Tibial artery (tissue), 4 donors: ENCODE measurements around the gene WDPCP.

Experiments used
- DNase-seq, 2 donors: peaks; one replicate each; pipeline ENCODE4 v3.0.0-alpha.2; 2019
- H3K27ac ChIP-seq, 2 donors: fragments of 200-600 bp; sonication (generic) in 1 of 2; 1 replicate in 1 of 2; 2 replicates in 1 of 2; pipeline ENCODE4 v1.5.1; 2018 to 2019; ENCODE audit warnings: mild to moderate bottlenecking in 1 of 2
- H3K27me3 ChIP-seq, 2 donors: fragments of 200-600 bp; sonication (generic) in 1 of 2; one replicate each; pipeline versions ENCODE4 v1.5.1 to v1.6.0; 2016 to 2019
- H3K36me3 ChIP-seq, 3 donors: fragments of 200-600 bp; sonication (generic) in 2 of 3; one replicate each; pipeline ENCODE4 v1.5.1; 2016 to 2019; ENCODE audit warnings: mild to moderate bottlenecking in 2 of 3
- H3K4me1 ChIP-seq, 4 donors: fragments of 200-600 bp; sonication (generic) in 2 of 4; 1 replicate in 3 of 4; 2 replicates in 1 of 4; pipeline ENCODE4 v1.5.1; 2016 to 2019
- H3K4me3 ChIP-seq, 2 donors: fragments of 200-600 bp; sonication (generic) in 1 of 2; 1 replicate in 1 of 2; 2 replicates in 1 of 2; pipeline ENCODE4 v1.5.1; 2018 to 2019; ENCODE audit warnings: mild to moderate bottlenecking in 2 of 2
- H3K9me3 ChIP-seq, 3 donors: fragments of 200-600 bp; sonication (generic) in 1 of 3; one replicate each; pipeline ENCODE4 v1.5.1; 2016 to 2019
- CTCF ChIP-seq, 2 experiments: fragments of 200-600 bp in 1 of 2; fragments of 450-650 bp in 1 of 2; IDR thresholded peaks; one replicate each; pipeline ENCODE4 v1.5.1; 2017 to 2019; ENCODE audit warnings: antibody characterized with exemption in 2 of 2, mild to moderate bottlenecking in 1 of 2, moderate library complexity in 1 of 2
- intact Hi-C: fragments of 100-400 bp; cut with DNase I; formaldehyde crosslinking; loops from one replicate; pipeline ENCODE4 v1.15.0; 2023; ENCODE audit warnings: low total_unique reads

WDPCP gene

GRCh38 chr2:63218800-63219526, 369.3 kb downstream of the WDPCP start:
- peaks cover 0 to 2% (median 0%) of the 10 kb centered on the region in 3 donors for H3K9me3 ChIP-seq
- no peaks in the 10 kb centered on the region for H3K27me3 ChIP-seq
- no peak overlapping the region for H3K4me3 ChIP-seq
- H3K36me3 ChIP-seq = no peaks in the 10 kb centered on the region
- H3K27ac ChIP-seq = no peak overlapping the region
- H3K4me1 ChIP-seq = no peaks in the 10 kb centered on the region
- no peak for TF ChIP-seq CTCF (IDR thresholded peaks at IDR 0.05)
- no peak for DNase-seq
- intact Hi-C loops = no loop called here

DNA sequence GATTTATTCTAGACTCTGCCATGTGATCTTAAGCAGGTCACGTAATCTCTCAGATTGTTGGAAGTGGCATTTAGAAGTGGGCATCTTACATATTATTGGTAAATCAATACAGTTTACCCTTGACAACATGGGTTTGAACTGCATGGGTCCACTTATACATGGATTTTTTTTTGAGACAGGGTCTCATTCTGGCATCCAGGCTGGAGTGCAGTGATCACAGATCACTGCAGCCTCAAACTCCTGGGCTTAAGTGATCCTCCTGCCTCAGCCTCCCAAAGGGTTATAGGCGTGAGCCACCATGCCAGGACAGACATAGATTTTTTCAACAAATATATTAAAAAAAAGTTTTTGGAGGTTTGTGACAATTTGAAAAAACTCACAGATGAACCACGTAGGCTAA, 393.0 kb downstream of the WDPCP start:
- no peak for DNase-seq
- H3K27me3 ChIP-seq = no peaks in the 10 kb centered on the region
- intact Hi-C loops = no loop called here
- no peak for TF ChIP-seq CTCF (IDR thresholded peaks at IDR 0.05)
- no peaks in the 10 kb centered on the region for H3K4me1 ChIP-seq
- no peak overlapping the region for H3K27ac ChIP-seq
- no peak overlapping the region for H3K4me3 ChIP-seq
- H3K9me3 ChIP-seq = no peaks in the 10 kb centered on the region
- no peaks in the 10 kb centered on the region for H3K36me3 ChIP-seq

DNA sequence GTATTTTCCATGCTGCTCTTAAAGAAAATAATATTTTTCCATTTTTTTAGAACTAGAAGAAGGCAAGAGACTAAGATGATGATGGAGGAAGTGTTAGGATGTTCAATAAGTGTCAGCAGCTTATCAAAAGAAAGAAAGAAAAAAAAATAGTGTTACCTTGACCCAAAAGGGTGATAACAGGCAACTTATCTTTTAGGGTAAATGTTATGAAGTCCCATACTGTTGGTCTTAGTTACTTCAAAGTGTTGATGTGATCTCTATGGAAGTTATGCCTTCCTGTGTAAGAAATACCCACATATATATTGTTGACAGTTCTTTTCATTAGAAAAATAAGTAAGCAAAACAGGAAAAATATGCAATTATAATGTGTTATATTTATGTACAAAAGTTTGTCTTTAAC, 394.1 kb downstream of the WDPCP start:
- no peak overlapping the region for H3K4me3 ChIP-seq
- no peaks in the 10 kb centered on the region for H3K36me3 ChIP-seq
- no peak for TF ChIP-seq CTCF (IDR thresholded peaks at IDR 0.05)
- no peak overlapping the region for H3K27ac ChIP-seq
- H3K9me3 ChIP-seq = no peaks in the 10 kb centered on the region
- H3K27me3 ChIP-seq = no peaks in the 10 kb centered on the region
- intact Hi-C loops = no loop called here
- DNase-seq = no peak
- H3K4me1 ChIP-seq = no peaks in the 10 kb centered on the region

GRCh38 chr2:63192889-63193774, 395.1 kb downstream of the WDPCP start:
- no peaks in the 10 kb centered on the region for H3K36me3 ChIP-seq
- H3K4me1 ChIP-seq = no peaks in the 10 kb centered on the region
- no peak overlapping the region for H3K4me3 ChIP-seq
- no peak overlapping the region for H3K27ac ChIP-seq
- no peaks in the 10 kb centered on the region for H3K9me3 ChIP-seq
- intact Hi-C loops = no loop called here
- no peak for DNase-seq
- H3K27me3 ChIP-seq = no peaks in the 10 kb centered on the region
- no peak for TF ChIP-seq CTCF (IDR thresholded peaks at IDR 0.05)

DNA sequence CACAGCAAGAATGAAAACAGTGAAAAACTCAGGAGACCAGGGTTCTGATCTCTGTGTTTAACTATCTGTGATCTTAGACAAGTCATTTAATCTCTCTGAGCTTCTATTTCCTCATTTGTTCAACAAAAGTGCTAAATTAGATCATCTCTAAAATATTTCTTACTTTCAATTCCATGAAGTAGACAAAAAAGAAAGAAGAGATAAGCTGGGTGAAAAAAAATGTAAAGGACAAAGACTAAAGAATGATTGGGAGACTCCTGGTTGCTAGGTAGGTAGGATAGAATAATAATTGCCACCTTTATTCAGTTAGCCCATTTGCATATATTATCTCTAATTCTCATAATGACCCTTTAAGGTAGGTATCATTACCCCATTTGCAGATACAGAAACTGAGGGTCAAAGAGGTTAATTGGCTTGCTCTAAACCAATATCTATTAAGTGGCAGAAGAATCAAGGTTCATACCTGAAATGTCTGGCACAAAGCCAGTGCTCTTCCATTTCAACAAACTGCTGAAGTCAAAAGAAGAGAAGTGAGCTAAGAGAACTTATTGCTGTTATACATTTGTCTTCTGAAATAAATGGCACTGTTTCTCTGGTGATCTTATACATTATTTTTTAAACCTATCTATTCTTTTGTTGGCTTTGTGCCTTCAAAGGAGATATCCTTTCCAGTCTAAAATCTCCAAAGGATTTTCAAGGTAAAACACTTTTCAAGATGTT, 395.9 kb downstream of the WDPCP start:
- Histone ChIP-seq H3K4me3 (no peak overlapping the region), H3K36me3 (no peaks in the 10 kb centered on the region), H3K4me1 (no peaks in the 10 kb centered on the region), H3K9me3 (no peaks in the 10 kb centered on the region), H3K27me3 (no peaks in the 10 kb centered on the region), H3K27ac (no peak overlapping the region)
- no peak for DNase-seq
- intact Hi-C loops = no loop called here
- no peak for TF ChIP-seq CTCF (IDR thresholded peaks at IDR 0.05)
